Neural cell (in vitro differentiated cells): ENCODE data around the gene ALPG.

Source experiments
- EZH2 ChIP-seq: fragments of 200-600, 300-800 bp; shearing (Covaris generic), sonication (generic); IDR thresholded peaks from 2 replicates; pipeline ENCODE4 v1.6.1; 2014; ENCODE audit warnings: antibody characterized with exemption, low read length, borderline replicate concordance, mild to moderate bottlenecking; ENCODE audit not compliant: insufficient read depth, poor library complexity, severe bottlenecking
- MXI1 ChIP-seq: fragments of 450-650 bp; conservative IDR thresholded peaks from 2 replicates; pipeline ENCODE4 v1.6.1; 2014; ENCODE audit warnings: antibody characterized with exemption, mild to moderate bottlenecking; ENCODE audit not compliant: poor library complexity, severe bottlenecking

DNA sequence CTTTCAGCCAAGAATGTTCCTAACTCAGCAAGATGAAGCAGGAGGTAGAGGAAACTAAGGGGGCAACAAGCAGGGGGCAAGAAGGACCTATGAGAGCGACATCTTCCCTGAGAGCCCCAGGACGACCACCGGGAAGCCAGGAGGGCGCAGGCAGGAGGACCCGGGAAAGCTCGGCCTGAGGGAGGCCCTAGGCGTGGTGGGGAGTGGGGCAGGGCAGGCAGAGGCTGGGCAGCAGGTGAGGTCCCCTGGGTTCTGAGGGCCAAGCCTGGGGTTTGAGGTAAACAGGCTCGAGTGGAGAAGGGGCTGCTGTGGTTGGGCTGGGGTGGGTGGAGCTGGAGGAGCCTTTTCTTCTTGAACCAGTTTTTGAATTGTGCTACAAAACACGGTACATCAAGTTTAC is 48.0 kb downstream of the ALPG start:
- TF ChIP-seq EZH2 (no peak), MXI1 (no peak)
